CD14-positive monocyte (primary cell): ENCODE data around the gene ABCA4. TPM values are rescaled to one million over a fixed set of nuclear protein-coding genes. Genes with fewer than 3 reads are reported as not detected.

ENCODE experiments used
- DNase-seq, 3 donors: peaks; one replicate each; pipeline ENCODE4 v3.0.0-alpha.2; 2011 to 2022
- H2AFZ ChIP-seq: 2 replicates; pipeline ENCODE4 v1.6.0; 2012; ENCODE audit warnings: mild to moderate bottlenecking, low read depth, low read length, inconsistent platforms; ENCODE audit not compliant: insufficient read depth, poor library complexity, severe bottlenecking
- H3K27ac ChIP-seq, 2 donors: 1 replicate in 1 of 2; 2 replicates in 1 of 2; pipeline ENCODE4 v1.5.1; 2012 to 2013; ENCODE audit warnings: low read length in 2 of 2, control low read depth in 1 of 2, inconsistent platforms in 1 of 2, low read depth in 1 of 2, mild to moderate bottlenecking in 1 of 2
- H3K27me3 ChIP-seq, 2 donors: one replicate each; pipeline versions ENCODE4 v1.6.0 to v1.6.1; 2011 to 2013; ENCODE audit warnings: low read length in 2 of 2; ENCODE audit not compliant: control insufficient read depth in 2 of 2, insufficient read depth in 2 of 2
- H3K36me3 ChIP-seq, 2 donors: replicated peaks in 1 of 2; 1 replicate in 1 of 2; 2 replicates in 1 of 2; pipeline versions ENCODE4 v1.5.1 to v1.6.1; 2012 to 2013; ENCODE audit warnings: low read length in 2 of 2, control low read depth in 1 of 2, inconsistent platforms in 1 of 2, mild to moderate bottlenecking in 1 of 2; ENCODE audit not compliant: insufficient read depth in 2 of 2, control insufficient read depth in 1 of 2
- H3K4me1 ChIP-seq, 2 donors: 1 replicate in 1 of 2; 2 replicates in 1 of 2; pipeline versions ENCODE4 v1.5.1 to v1.6.1; 2012 to 2013; ENCODE audit warnings: low read length in 2 of 2, control low read depth in 1 of 2, inconsistent platforms in 1 of 2, mild to moderate bottlenecking in 1 of 2, moderate library complexity in 1 of 2; ENCODE audit not compliant: insufficient read depth in 2 of 2, control insufficient read depth in 1 of 2
- H3K4me2 ChIP-seq: replicated peaks from 2 replicates; pipeline ENCODE3; 2012; ENCODE audit warnings: low read length, moderate library complexity, mild to moderate bottlenecking; ENCODE audit not compliant: poor library complexity, severe bottlenecking; ENCODE audit errors: extremely low read depth
- H3K4me3 ChIP-seq, 3 experiments: fragments of 200-600 bp in 1 of 3; sonication (generic) in 1 of 3; replicated peaks in 1 of 3; 1 replicate in 2 of 3; 2 replicates in 1 of 3; pipeline ENCODE4 v1.5.1; 2011 to 2013; ENCODE audit warnings: low read length in 3 of 3, mild to moderate bottlenecking in 3 of 3, control low read depth in 2 of 3, low read depth in 2 of 3, inconsistent platforms in 1 of 3, moderate library complexity in 1 of 3
- H3K79me2 ChIP-seq: 2 replicates; pipeline ENCODE4 v1.6.0; 2012; ENCODE audit warnings: mild to moderate bottlenecking, control low read depth, inconsistent platforms, low read length, moderate library complexity; ENCODE audit not compliant: insufficient read depth
- H3K9ac ChIP-seq: 2 replicates; pipeline ENCODE4 v1.6.0; 2017; ENCODE audit warnings: low read length, mild to moderate bottlenecking; ENCODE audit not compliant: insufficient read depth, poor library complexity, severe bottlenecking
- H3K9me3 ChIP-seq, 2 donors: replicated peaks in 1 of 2; 1 replicate in 1 of 2; 2 replicates in 1 of 2; pipeline versions ENCODE4 v1.5.1 to v1.6.1; 2012 to 2013; ENCODE audit warnings: low read length in 2 of 2, control low read depth in 1 of 2; ENCODE audit not compliant: control insufficient read depth in 1 of 2, insufficient read depth in 1 of 2
- H4K20me1 ChIP-seq: 2 replicates; pipeline ENCODE4 v1.6.0; 2012; ENCODE audit warnings: mild to moderate bottlenecking, low read length, control low read depth, moderate library complexity; ENCODE audit not compliant: insufficient read depth
- H3K27ac Mint-ChIP-seq, 7 donors: one replicate each; pipeline ENCODE4 v1.8.0; 2020; ENCODE audit warnings: mild to moderate bottlenecking in 7 of 7, mixed read lengths in 7 of 7, moderate library complexity in 6 of 7, inconsistent platforms in 2 of 7
- H3K27me3 Mint-ChIP-seq, 3 donors: one replicate each; pipeline ENCODE4 v1.8.0; 2021 to 2022; ENCODE audit warnings: low read depth in 3 of 3, mild to moderate bottlenecking in 3 of 3, mixed read lengths in 3 of 3, moderate library complexity in 3 of 3, inconsistent platforms in 1 of 3
- H3K36me3 Mint-ChIP-seq, 2 donors: one replicate each; pipeline ENCODE4 v1.8.0; 2020; ENCODE audit warnings: mixed read lengths in 2 of 2, inconsistent platforms in 1 of 2, mild to moderate bottlenecking in 1 of 2
- H3K4me1 Mint-ChIP-seq: one replicate; pipeline ENCODE4 v1.8.0; 2020; ENCODE audit warnings: mild to moderate bottlenecking, mixed read lengths
- H3K4me3 Mint-ChIP-seq, 2 donors: one replicate each; pipeline ENCODE4 v1.8.0; 2020; ENCODE audit warnings: mild to moderate bottlenecking in 2 of 2, mixed read lengths in 2 of 2, moderate library complexity in 1 of 2
- H3K9me3 Mint-ChIP-seq, 7 donors: one replicate each; pipeline ENCODE4 v1.8.0; 2020 to 2022; ENCODE audit warnings: mixed read lengths in 7 of 7, mild to moderate bottlenecking in 6 of 7, moderate library complexity in 6 of 7, inconsistent platforms in 2 of 7
- CTCF ChIP-seq: fragments of 200-600 bp; IDR thresholded peaks from one replicate; pipeline ENCODE4 v1.8.0; 2022; ENCODE audit warnings: antibody characterized with exemption, mild to moderate bottlenecking
- WGBS: methylation state at CpG from one replicate; pipeline ENCODE4 v1.1.5; 2013; ENCODE audit warnings: missing lambda C conversion rate; ENCODE audit not compliant: insufficient coverage; 5-methylcytosine and 5-hydroxymethylcytosine counted together
- intact Hi-C, 2 donors: fragments of 100-400 bp; cut with micrococcal nuclease; formaldehyde crosslinking; loops; one replicate each; pipeline versions ENCODE4 v1.15.0 to v1.15.1; 2023
- polyA plus RNA-seq, 3 donors: library from polyadenylated mRNA; depleted of rRNA in 1 of 3; unstranded in 2 of 3; stranded (reverse) in 1 of 3; fragments of 300-500 nt in 2 of 3; fragments of >200 nt in 1 of 3; fragmentation: Illumina TruSeq in 2 of 3; gene quantifications; 1 replicate in 2 of 3; 2 replicates in 1 of 3; pipeline ENCODE4 v1.2.3, GENCODE V29; 2012 to 2021

Gene ABCA4
- polyA plus RNA-seq, 3 donors: not detected

GRCh38 chr1:94115254-94115899 is 5.6 kb downstream of the ABCA4 start:
- peaks cover 5% of the 10 kb centered on the region for H3K4me1 Mint-ChIP-seq
- H3K4me3 Mint-ChIP-seq: peak overlapping the region in 1 of 2 donors; percentile 12
- peaks cover 72 to 94% (median 79%) of the 10 kb centered on the region in 3 donors for H3K27me3 Mint-ChIP-seq
- Histone ChIP-seq H3K9me3 (no peaks in the 10 kb centered on the region), H3K4me2 (no peak overlapping the region), H3K4me3 (no peak overlapping the region), H3K4me1 (no peaks in the 10 kb centered on the region), H4K20me1 (no peaks in the 10 kb centered on the region), H3K27ac (no peak overlapping the region), H3K9ac (no peak overlapping the region), H3K27me3 (peaks cover 32 to 89% of the 10 kb centered on the region in 2 donors), H3K36me3 (no peaks in the 10 kb centered on the region), H3K79me2 (no peaks in the 10 kb centered on the region), H2AFZ (no peak overlapping the region)
- intact Hi-C loops: no loop called here
- no peak for TF ChIP-seq CTCF
- DNase-seq: no peak
- H3K27ac Mint-ChIP-seq: no peak overlapping the region
- H3K9me3 Mint-ChIP-seq: no peaks in the 10 kb centered on the region
- WGBS: 91% methylated on average over 6 of the region's 10 CpGs
- no peaks in the 10 kb centered on the region for H3K36me3 Mint-ChIP-seq

- no peak for DNase-seq
- Mint-ChIP-seq H3K4me1 (no peaks in the 10 kb centered on the region), H3K27ac (no peak overlapping the region), H3K4me3 (peak overlapping the region in 1 of 2 donors; percentile 26), H3K36me3 (no peaks in the 10 kb centered on the region), H3K27me3 (peaks cover 75 to 98% (median 83%) of the 10 kb centered on the region in 3 donors), H3K9me3 (peaks cover 0 to 2% (median 0%) of the 10 kb centered on the region in 7 donors)
- Histone ChIP-seq H3K36me3 (no peaks in the 10 kb centered on the region), H3K27me3 (peaks cover 37 to 90% of the 10 kb centered on the region in 2 donors), H3K27ac (no peak overlapping the region), H3K4me2 (no peak overlapping the region), H3K79me2 (no peaks in the 10 kb centered on the region), H3K4me3 (no peak overlapping the region), H4K20me1 (no peaks in the 10 kb centered on the region), H2AFZ (no peak overlapping the region), H3K4me1 (no peaks in the 10 kb centered on the region), H3K9me3 (no peaks in the 10 kb centered on the region), H3K9ac (no peak overlapping the region)
- no peak for TF ChIP-seq CTCF
- 95% methylated on average over 2 of the region's 2 CpGs for WGBS
- intact Hi-C loops: no loop called here
These were observed 7.2 kb downstream of the ABCA4 start for GRCh38 chr1:94113589-94114226.
